Measurements from ENCODE around the gene SF3A1.

SF3A1 gene

GRCh38 chr22:30321461-30321860, 35.2 kb downstream of the SF3A1 start:
- FAIRE-seq: no peak

GRCh38 chr22:30320021-30320556, 36.6 kb downstream of the SF3A1 start:
- FAIRE-seq: no peak

- FAIRE-seq: no peak
These were observed 37.8 kb downstream of the SF3A1 start for GRCh38 chr22:30318799-30319419.

GRCh38 chr22:30317778-30318177, 38.9 kb downstream of the SF3A1 start:
- FAIRE-seq: no peak

GRCh38 chr22:30315962-30316576, 40.6 kb downstream of the SF3A1 start:
- FAIRE-seq: no peak

GRCh38 chr22:30314915-30315314, 41.8 kb downstream of the SF3A1 start:
- no peak for FAIRE-seq

GRCh38 chr22:30313527-30314363, 42.9 kb downstream of the SF3A1 start:
- FAIRE-seq: no peak

- FAIRE-seq: no peak
These were observed 44.6 kb downstream of the SF3A1 start for GRCh38 chr22:30312053-30312452.

GRCh38 chr22:30310881-30311771, 45.6 kb downstream of the SF3A1 start:
- FAIRE-seq: no peak

- no peak for FAIRE-seq
These were observed 46.5 kb downstream of the SF3A1 start for GRCh38 chr22:30309951-30310741.

GRCh38 chr22:30308518-30309230, 48.0 kb downstream of the SF3A1 start:
- no peak for FAIRE-seq

GRCh38 chr22:30308093-30308492, 48.6 kb downstream of the SF3A1 start:
- no peak for FAIRE-seq

- FAIRE-seq: no peak
These were observed 49.6 kb downstream of the SF3A1 start for GRCh38 chr22:30307041-30307574.

- no peak for FAIRE-seq
These were observed 50.1 kb downstream of the SF3A1 start for GRCh38 chr22:30306627-30307011.

- FAIRE-seq: no peak
These were observed 50.6 kb downstream of the SF3A1 start for GRCh38 chr22:30305906-30306626.

GRCh38 chr22:30305519-30305905, 51.2 kb downstream of the SF3A1 start:
- FAIRE-seq: no peak

- no peak for FAIRE-seq
These were observed 52.0 kb downstream of the SF3A1 start for GRCh38 chr22:30304495-30305244.

- FAIRE-seq: no peak
These were observed 53.9 kb downstream of the SF3A1 start for GRCh38 chr22:30302810-30303138.

- no peak for FAIRE-seq
These were observed 54.5 kb downstream of the SF3A1 start for GRCh38 chr22:30301995-30302809.
